ENCODE results near the gene EGFL8. TPM values are rescaled to one million over a fixed set of nuclear protein-coding genes. Genes with fewer than 3 reads are reported as not detected.
A peak's percentile ranks its signal among the peaks of the same experiment; 100 is the strongest.
"Not testable (repeated sequence)": the region's sequence is repeated elsewhere in the genome, so short reads cannot be mapped to it uniquely, and the experiment has no call there.

Gene EGFL8
- total and polyA plus RNA-seq, 2 of the 8 experiments (the other 6 are each of a cell fraction or from before 2014, with no cell fraction given): 5.0 to 9.2 TPM

- TF ChIP-seq CTCF (IDR thresholded peaks at IDR 0.05; ENCODE audit: control extremely low read depth in 1 of 3, insufficient read depth in 1 of 3, low read depth in 1 of 3, low read length in 3 of 3): no peak
- no peak for TF ChIP-seq E2F6 (IDR thresholded peaks at IDR 0.05)
- no peak for TF ChIP-seq JUN (IDR thresholded peaks at IDR 0.05; ENCODE audit: low read depth, low read length)
- TF ChIP-seq KDM4A (IDR thresholded peaks at IDR 0.05; ENCODE audit: low read depth, low read length, severe bottlenecking): no peak
- no peak for TF ChIP-seq FOSL1 (IDR thresholded peaks at IDR 0.05; ENCODE audit: insufficient read depth, low read depth, low read length)
Observed at GRCh38 chr6:32187009-32187709, 22.8 kb downstream of the EGFL8 start (continued).

GRCh38 chr6:32187725-32188380 is 23.5 kb downstream of the EGFL8 start:
- not testable (repeated sequence) for H4K20me1 ChIP-seq (replicated peaks in 1 of 2; ENCODE audit: control insufficient read depth in 1 of 2, insufficient read depth in 2 of 2, low read length in 2 of 2); H2AK5ac ChIP-seq (ENCODE audit: low read depth, low read length); H3K9ac ChIP-seq (replicated peaks in 1 of 4; ENCODE audit: extremely low read depth in 1 of 4, low read depth in 3 of 4, low read length in 3 of 4); H3K14ac ChIP-seq (ENCODE audit: insufficient read length); H2AFZ ChIP-seq (ENCODE audit: low read length); H2BK20ac ChIP-seq (ENCODE audit: low read length); H3K4ac ChIP-seq (replicated peaks; ENCODE audit: insufficient read length, low read depth, low read length); H3K23ac ChIP-seq (ENCODE audit: insufficient read length); H2BK12ac ChIP-seq (ENCODE audit: low read depth, low read length); H4K5ac ChIP-seq (ENCODE audit: insufficient read length, low read depth, low read length); H2BK15ac ChIP-seq (ENCODE audit: low read length); H4K91ac ChIP-seq (replicated peaks; ENCODE audit: insufficient read length, low read length); H4K8ac ChIP-seq (ENCODE audit: extremely low read depth, insufficient read depth, low read length); H2BK5ac ChIP-seq (ENCODE audit: low read depth, low read length); H3K18ac ChIP-seq (ENCODE audit: extremely low read depth, low read length); H3K27ac ChIP-seq (ENCODE audit: low read depth, low read length); H3K23me2 ChIP-seq (ENCODE audit: low read depth, low read length); H3K56ac ChIP-seq (replicated peaks; ENCODE audit: insufficient read length, low read depth, low read length); H2BK120ac ChIP-seq (replicated peaks; ENCODE audit: low read depth, low read length); H3K79me1 ChIP-seq (ENCODE audit: low read depth, low read length); DNase-seq (ENCODE audit: low read depth in 1 of 2, low spot score in 2 of 2); H3K9me3 ChIP-seq (ENCODE audit: insufficient read depth in 2 of 2, low read depth in 1 of 2, low read length in 1 of 2); FAIRE-seq; H3K27me3 ChIP-seq (replicated peaks in 1 of 4; ENCODE audit: control insufficient read depth in 3 of 4, extremely low read depth in 1 of 4, insufficient read depth in 3 of 4, low read length in 3 of 4)
- H3K36me3 ChIP-seq (ENCODE audit: control insufficient read depth in 2 of 4, insufficient read depth in 4 of 4, low read length in 3 of 4): peaks cover 4 to 21% (median 19%) of the 10 kb centered on the region in 4 experiments; a peak in 7 of 8 replicates
- peaks cover 0 to 13% of the 10 kb centered on the region in 2 experiments; a peak in 2 of 4 replicates for H3K79me2 ChIP-seq (ENCODE audit: control insufficient read depth in 1 of 2, insufficient read depth in 2 of 2, low read length in 2 of 2)
- CTCF ChIA-PET (ENCODE audit: partially characterized antibody): interaction anchor here (1.1 to 3.2 kb wide), 6 partner anchors 11 to 70 kb away, joined by 4 to 13 read pairs (median 6); partner anchors contain the start of genes AGPAT1 and PRRT1
- whole genome bisulfite sequencing, 2 experiments (ENCODE audit: extremely low coverage in 1 of 2, insufficient coverage in 1 of 2, insufficient read length in 1 of 2, insufficient replicate concordance in 2 of 2, low coverage in 1 of 2, low lambda C conversion rate in 2 of 2, missing lambda C conversion rate in 1 of 2): 91% methylated on average over 13 of the region's 18 CpGs; no CpG with 5 or more reads in 1 of the 2 experiments
- POLR2A ChIA-PET (ENCODE audit: partially characterized antibody): interaction anchor here (1.2 to 13.3 kb wide), 6 partner anchors 8 to 58 kb away, joined by 3 to 194 read pairs (median 4); partner anchors contain the start of genes AGPAT1, FKBPL, PRRT1 and RNF5
- H3K4me3 ChIP-seq (ENCODE audit: extremely low read depth in 1 of 4, insufficient read depth in 2 of 4, low read depth in 3 of 4, low read length in 4 of 4): 0 out of 8 replicates have a peak overlapping the region, but pooled peaks of 1 of the 4 experiments have one; percentile 30
- peak overlapping the region in 1 of 2 experiments; percentile 90; a peak in 2 of 4 replicates for H3K4me2 ChIP-seq (ENCODE audit: insufficient read depth in 1 of 2, low read depth in 2 of 2, low read length in 2 of 2)
- peaks cover 0 to 26% (median 16%) of the 10 kb centered on the region in 4 experiments; a peak in 6 of 7 replicates for H3K4me1 ChIP-seq (replicated peaks in 1 of 4; ENCODE audit: control insufficient read depth in 3 of 4, insufficient read depth in 4 of 4, low read length in 3 of 4)

All from H1 (cell line).